GM21717 (cell line): Measurements from ENCODE around the gene OPRM1.
"Not testable (repeated sequence)": the region's sequence is repeated elsewhere in the genome, so short reads cannot be mapped to it uniquely, and the experiment has no call there.

Experiments
- ATAC-seq: cut with Tn5 transposase; IDR thresholded peaks from one replicate; pipeline ENCODE4 v1.9.1; 2021; ENCODE audit warnings: mild to moderate bottlenecking, moderate library complexity; ENCODE audit not compliant: unreplicated experiment

Gene OPRM1

DNA sequence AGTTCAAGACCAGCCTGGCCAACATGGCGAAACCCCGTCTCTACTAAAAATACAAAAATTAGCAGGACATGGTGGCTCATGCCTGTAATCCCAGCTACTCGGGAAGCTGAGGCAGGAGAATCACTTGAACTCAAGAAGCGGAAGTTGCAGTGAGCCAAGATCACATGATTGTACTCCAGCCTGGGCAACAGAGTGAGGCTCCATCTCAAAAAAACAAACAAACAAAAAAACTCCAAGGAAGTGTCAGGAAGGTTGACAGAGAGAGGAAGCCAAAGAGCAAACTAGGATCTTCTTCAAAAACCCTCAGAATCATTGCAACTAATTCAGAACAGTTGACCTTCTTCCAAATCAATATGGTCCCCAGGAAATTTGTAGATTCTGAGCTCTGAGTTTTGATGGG lies 162.6 kb downstream of the OPRM1 start:
- ATAC-seq = not testable (repeated sequence)

- no peak for ATAC-seq
Observed at GRCh38 chr6:154202339-154202738, 163.3 kb downstream of the OPRM1 start.

GRCh38 chr6:154202958-154203357 lies 163.9 kb downstream of the OPRM1 start:
- ATAC-seq = no peak

DNA sequence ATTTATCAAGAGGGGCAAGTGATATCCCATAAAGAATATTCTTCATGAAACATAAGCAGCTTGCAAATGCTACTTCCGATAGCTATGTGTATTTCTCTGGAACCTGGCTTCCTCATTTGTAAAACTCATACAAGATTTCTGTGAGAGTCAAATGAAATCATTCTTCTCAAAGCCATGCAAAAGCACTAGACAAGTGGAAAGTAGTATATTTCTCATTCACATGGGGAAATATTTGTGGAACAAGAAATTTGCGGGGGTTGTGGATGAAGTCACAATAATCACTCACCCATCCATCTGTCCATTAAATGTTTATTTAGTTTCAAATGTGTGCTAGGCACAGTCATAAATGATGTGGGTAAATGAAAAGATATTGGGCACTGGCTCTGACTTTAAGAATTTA lies 167.1 kb downstream of the OPRM1 start:
- ATAC-seq = no peak

- no peak for ATAC-seq
Observed at GRCh38 chr6:154206996-154207395, 168.0 kb downstream of the OPRM1 start.

DNA sequence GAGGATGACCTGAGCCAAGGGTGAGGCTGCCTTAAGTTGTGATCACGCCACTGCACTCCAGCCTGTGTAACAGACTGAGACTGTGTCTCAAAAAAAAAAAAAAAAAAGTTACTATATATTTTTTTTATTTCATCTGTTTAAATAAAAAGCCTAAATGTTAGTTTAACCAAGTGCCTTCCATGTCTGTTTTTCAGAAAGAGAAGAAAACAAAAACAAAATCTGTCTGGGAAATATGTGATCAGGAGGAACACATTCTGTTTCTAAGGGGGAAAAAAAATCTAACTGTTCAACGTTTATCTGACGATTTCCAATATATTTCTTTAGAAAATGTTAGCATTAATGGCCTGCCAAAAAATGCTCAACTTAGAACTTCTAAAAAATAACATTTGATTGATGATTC lies 170.5 kb downstream of the OPRM1 start:
- no peak for ATAC-seq

DNA sequence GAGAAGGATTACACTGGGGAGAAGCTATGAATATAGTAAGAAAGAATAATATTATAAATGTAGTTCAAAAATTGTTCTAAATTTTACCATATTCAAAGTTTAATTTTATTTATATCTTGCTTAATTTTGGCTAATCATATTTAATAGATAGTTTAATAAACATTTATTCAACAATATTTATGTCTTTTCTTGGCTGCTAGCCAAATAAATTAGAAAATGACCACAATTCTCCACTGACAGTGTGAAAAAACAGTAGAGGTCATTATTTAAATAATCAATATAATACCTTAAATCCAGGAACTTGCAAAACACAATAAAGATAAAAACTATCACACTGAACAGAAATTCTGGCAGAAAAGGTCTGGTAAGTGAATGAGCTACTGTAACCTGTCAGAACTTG lies 171.6 kb downstream of the OPRM1 start:
- no peak for ATAC-seq

- ATAC-seq = no peak
Observed at GRCh38 chr6:154213782-154214181, 174.7 kb downstream of the OPRM1 start.

DNA sequence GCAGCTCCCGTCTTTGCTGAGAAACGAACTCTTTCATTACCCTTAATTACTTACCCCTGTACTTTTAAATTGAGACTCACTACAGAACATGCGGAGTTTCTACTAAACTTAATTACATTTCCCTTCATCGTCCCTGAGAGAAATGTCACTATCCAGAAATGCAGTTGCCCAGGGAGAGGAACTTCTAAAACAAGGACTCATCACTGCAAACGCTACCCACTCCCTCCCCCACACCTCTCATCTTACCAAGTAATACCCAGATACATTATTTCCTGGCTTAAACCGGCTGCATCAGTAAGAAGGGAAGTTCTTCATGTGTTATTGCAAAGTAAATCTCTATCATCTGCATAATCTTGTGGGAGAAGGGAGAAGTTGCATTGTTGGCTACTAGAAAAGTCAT lies 179.3 kb downstream of the OPRM1 start:
- ATAC-seq = no peak

GRCh38 chr6:154218787-154219186 lies 179.7 kb downstream of the OPRM1 start:
- ATAC-seq = no peak

DNA sequence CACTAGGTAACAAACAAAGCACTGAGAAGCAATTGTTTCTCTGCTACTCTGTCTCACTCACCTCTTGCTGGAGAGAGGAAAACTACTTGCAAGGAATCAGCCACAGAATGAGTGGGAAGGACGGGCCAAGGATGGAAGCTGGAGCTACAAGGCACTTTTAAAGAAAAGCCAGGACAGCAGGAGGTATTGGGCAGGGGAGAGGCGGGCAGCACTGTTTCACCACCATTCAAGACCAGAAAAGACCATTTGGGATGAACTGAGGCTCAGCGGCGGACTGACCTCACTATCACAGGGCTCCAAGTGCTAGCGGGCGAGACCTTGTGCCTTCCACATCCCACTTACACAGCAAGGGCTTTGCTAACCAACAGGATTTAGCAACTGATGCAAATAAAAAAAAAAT lies 180.2 kb downstream of the OPRM1 start:
- no peak for ATAC-seq

- ATAC-seq = no peak
Observed at GRCh38 chr6:154222716-154223115, 183.7 kb downstream of the OPRM1 start.

DNA sequence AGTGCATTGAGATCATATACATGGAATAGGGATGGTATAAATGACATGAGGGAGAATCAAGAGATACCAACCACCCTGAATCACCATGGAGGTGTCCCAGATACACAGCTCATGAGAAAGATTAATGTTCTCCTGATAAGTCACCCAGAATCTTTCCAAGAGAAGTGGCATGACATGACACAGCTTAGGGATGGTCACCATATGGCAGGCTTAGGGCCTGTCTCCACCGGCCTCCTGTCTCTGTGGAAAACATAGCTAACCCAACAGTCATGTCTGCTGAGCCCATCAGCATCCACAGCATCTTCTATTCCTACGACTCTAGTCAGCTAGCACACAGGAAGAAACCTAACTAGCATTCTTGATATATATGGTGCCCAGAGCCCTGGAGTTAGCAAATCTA lies 184.3 kb downstream of the OPRM1 start:
- no peak for ATAC-seq

DNA sequence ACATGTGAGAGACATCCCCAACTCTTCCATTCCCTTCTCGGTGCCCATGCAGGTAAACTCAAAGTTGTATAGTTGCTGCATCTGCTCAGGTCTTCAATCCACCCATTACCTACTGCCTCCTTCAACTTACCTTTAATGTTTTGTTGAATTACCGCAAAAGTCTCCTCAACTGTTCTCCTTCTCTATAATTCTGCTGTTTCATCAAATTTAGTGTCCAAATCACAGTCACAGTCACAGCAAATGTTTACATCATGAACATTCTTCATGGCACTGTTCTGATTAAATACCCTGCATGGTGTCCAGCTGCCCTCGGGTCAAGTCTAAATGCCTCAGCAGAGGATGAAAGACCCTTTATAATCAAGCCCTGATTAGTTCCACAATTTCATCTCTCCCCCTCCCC lies 187.4 kb downstream of the OPRM1 start:
- ATAC-seq = no peak

DNA sequence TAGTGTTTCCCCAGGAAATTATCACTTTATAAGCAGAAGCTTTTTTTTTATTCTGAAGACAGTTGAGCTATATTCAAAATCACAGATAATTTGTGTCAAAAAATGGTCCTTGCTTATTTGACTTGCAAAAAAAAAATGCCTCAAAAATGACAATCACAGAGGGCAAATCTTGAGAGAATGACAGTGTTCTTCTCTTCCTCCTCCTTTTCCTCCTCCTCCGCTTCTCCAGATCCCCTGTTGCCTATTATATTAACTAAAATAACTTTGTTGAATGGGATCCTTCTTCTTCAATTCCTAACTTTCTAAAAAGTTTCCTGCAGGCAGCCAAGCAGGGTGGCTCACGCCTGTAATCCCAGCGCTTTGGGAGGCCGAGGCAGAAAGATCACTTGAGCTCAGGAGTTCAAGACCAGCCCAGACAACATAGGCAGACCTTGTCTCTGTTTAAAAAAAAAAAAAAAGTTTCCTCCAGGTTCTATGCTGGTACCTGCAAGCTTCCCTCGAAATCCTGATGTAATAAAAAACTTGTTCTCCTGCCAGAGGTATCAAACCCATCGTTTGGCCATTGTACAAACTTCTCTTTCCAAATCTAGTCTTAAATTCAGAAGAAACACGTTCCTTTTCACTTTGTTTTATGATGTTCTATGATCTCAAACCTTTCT lies 189.0 kb downstream of the OPRM1 start:
- ATAC-seq = no peak

DNA sequence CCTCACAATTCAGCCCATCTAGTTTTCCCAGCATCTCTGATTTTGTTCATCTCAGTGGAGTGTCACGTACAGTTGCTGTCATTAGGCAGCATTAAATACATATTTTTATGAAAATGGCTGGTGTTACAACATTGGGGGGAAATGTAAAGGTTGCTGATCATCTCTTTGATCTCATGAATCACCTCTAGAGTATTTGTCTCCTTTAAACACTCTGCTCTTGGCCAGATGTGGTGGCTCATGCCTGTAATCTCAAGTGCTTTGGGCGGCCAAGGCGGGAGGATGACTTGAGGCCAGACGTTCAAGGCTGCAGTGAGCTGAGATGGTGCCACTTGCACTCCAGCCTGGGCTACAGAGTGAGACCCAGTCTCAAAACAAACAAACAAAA lies 189.5 kb downstream of the OPRM1 start:
- ATAC-seq = no peak

DNA sequence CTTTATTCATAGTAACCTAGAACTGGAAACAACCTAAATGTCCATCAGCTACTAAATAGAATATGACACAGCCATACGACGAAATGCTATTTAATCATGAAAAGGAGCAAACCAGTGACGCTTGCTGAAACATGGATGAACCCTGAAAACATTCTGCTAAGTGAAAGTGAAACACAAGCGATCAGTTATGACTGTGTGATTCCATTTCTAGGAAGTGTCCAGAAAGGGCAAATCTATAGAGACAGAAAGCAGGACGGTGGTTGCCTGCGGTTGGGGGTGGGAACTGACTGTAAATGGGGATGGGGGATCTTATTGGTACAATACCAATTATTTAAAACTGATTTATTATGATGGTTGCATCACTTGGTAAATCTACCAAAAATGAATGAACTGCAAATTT lies 190.7 kb downstream of the OPRM1 start:
- peak; percentile 76 for ATAC-seq

- ATAC-seq = no peak
Observed at GRCh38 chr6:154230393-154230792, 191.4 kb downstream of the OPRM1 start.

DNA sequence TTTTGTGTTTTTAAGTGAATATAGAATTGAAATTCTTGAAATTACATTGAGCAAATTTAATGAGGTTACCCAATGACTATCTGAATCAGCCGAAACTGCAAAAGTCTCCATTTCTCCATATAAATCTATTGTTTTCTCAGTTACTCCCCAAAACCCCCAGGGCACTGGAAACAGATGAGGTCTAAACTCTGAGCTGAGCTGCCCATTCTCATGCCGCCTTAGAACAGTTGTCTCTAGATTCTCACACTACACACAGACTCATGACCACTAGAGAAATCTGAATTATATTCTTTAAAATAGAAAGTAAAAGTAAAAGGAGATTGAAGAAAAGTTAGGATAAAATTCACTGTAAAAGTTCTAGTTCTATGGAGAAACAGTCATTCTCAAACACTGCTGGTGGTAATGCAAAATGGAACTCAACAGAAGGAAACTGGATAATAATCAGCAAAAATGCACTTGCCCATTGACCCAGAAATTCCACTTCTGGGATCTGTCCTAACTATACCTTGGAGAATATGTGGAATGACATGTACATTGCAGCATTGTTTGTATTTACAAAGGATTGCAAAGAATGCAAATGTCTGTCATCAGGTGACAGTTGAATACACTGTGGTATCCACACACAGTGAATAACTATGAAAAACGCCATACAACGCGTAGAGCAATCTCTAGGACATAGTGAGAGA lies 192.0 kb downstream of the OPRM1 start:
- ATAC-seq = no peak

GRCh38 chr6:154232013-154232910 lies 193.2 kb downstream of the OPRM1 start:
- ATAC-seq = no peak

GRCh38 chr6:154233383-154233782 lies 194.3 kb downstream of the OPRM1 start:
- no peak for ATAC-seq
